ENCODE results near the gene NOP56.
"Not testable (repeated sequence)": the region's sequence is repeated elsewhere in the genome, so short reads cannot be mapped to it uniquely, and the experiment has no call there.

NOP56 gene

GRCh38 chr20:2643708-2644107 is 8.7 kb upstream of the NOP56 start:
- DNase-seq (ENCODE audit: low spot score): no peak

- DNase-seq (ENCODE audit: low spot score): peak; percentile 76
These were observed 508 bp downstream of the NOP56 start for GRCh38 chr20:2652724-2653555.

- no peak for DNase-seq (ENCODE audit: low spot score)
These were observed 1.3 kb downstream of the NOP56 start for GRCh38 chr20:2653556-2654383.

- DNase-seq (ENCODE audit: low spot score): no peak
These were observed 2.0 kb downstream of the NOP56 start for GRCh38 chr20:2654384-2654822.

- DNase-seq (ENCODE audit: low spot score): no peak
These were observed 2.4 kb downstream of the NOP56 start for GRCh38 chr20:2654831-2655230.

- no peak for DNase-seq (ENCODE audit: low spot score)
These were observed 3.1 kb downstream of the NOP56 start for GRCh38 chr20:2655331-2656116.

- no peak for DNase-seq (ENCODE audit: low spot score)
These were observed 4.2 kb downstream of the NOP56 start for GRCh38 chr20:2656471-2657117.

GRCh38 chr20:2657241-2657640 is 4.8 kb downstream of the NOP56 start:
- DNase-seq (ENCODE audit: low spot score): no peak

GRCh38 chr20:2657674-2658073 is 5.2 kb downstream of the NOP56 start:
- DNase-seq (ENCODE audit: low spot score): no peak

GRCh38 chr20:2658414-2659354 is 6.3 kb downstream of the NOP56 start:
- DNase-seq (ENCODE audit: low spot score): no peak

- DNase-seq (ENCODE audit: low spot score): no peak
These were observed 7.1 kb downstream of the NOP56 start for GRCh38 chr20:2659547-2659946.

GRCh38 chr20:2663364-2663886 is 11.0 kb downstream of the NOP56 start:
- DNase-seq (ENCODE audit: low spot score): no peak

GRCh38 chr20:2663887-2664719 is 11.7 kb downstream of the NOP56 start, which contains the start of gene IDH3B:
IDH3B (minus strand) TSS chr20:2664216; CDS start chr20:2664188, 28 bp downstream.
- peak; percentile 88 for DNase-seq (ENCODE audit: low spot score)

GRCh38 chr20:2671977-2672376 is 19.5 kb downstream of the NOP56 start:
- DNase-seq (ENCODE audit: low spot score): no peak

GRCh38 chr20:2672446-2672845 is 20.0 kb downstream of the NOP56 start:
- no peak for DNase-seq (ENCODE audit: low spot score)

GRCh38 chr20:2673453-2673852 is 21.0 kb downstream of the NOP56 start:
- no peak for DNase-seq (ENCODE audit: low spot score)

- no peak for DNase-seq (ENCODE audit: low spot score)
These were observed 27.6 kb downstream of the NOP56 start for GRCh38 chr20:2680046-2680445.

GRCh38 chr20:2682040-2682439 is 29.6 kb downstream of the NOP56 start:
- not testable (repeated sequence) for DNase-seq (ENCODE audit: low spot score)

GRCh38 chr20:2684817-2685216 is 32.4 kb downstream of the NOP56 start:
- not testable (repeated sequence) for DNase-seq (ENCODE audit: low spot score)
